Endothelial cell of umbilical vein (primary cell): ENCODE data around the gene APP. TPM values are rescaled to one million over a fixed set of nuclear protein-coding genes. Genes with fewer than 3 reads are reported as not detected.
"Not testable (repeated sequence)": the region's sequence is repeated elsewhere in the genome, so short reads cannot be mapped to it uniquely, and the experiment has no call there.

Source experiments
- BruUV-seq: library from RNA; stranded (reverse); fragments of 400-500 nt; replicated peaks from 2 replicates; lab custom pipeline; 2021; lab: Mats Ljungman, UMichigan
- CTCF ChIA-PET: fragments of 300-600, 350-600 bp; sonication (Branson Sonifier 250); formaldehyde crosslinking; loops from one replicate; lab custom pipeline; 2021; ENCODE audit warnings: antibody characterized with exemption, inconsistent platforms; lab: Charles Lee
- POLR2A ChIA-PET: fragments of 300-600, 350-600 bp; sonication (Branson Sonifier 250); formaldehyde crosslinking; loops from one replicate; lab custom pipeline; 2021; ENCODE audit warnings: antibody characterized with exemption, inconsistent platforms; lab: Charles Lee
- DNase-seq: peaks from one replicate; pipeline ENCODE4 v3.0.0-alpha.2; 2011; ENCODE audit warnings: low read depth, low spot score
- FAIRE-seq: peaks from 2 replicates; lab custom pipeline; 2011; peaks lifted over from hg19 to GRCh38; lab: Jason Lieb, UNC
- H2AFZ ChIP-seq: 2 replicates; pipeline ENCODE4 v1.6.0; 2012; ENCODE audit warnings: low read depth, low read length, control low read depth, inconsistent platforms
- H3K27ac ChIP-seq: 2 replicates; pipeline ENCODE4 v1.5.1; 2011; ENCODE audit warnings: low read depth, mild to moderate bottlenecking, control low read depth, low read length, moderate library complexity; ENCODE audit not compliant: insufficient read depth
- H3K27me3 ChIP-seq, 2 experiments: 2 replicates each; pipeline versions ENCODE4 v1.6.0 to v1.6.1; 2011; ENCODE audit warnings: low read length in 2 of 2, mixed read lengths in 1 of 2; ENCODE audit not compliant: control insufficient read depth in 2 of 2, insufficient read depth in 2 of 2
- H3K36me3 ChIP-seq, 2 experiments: 2 replicates in 1 of 2; 3 replicates in 1 of 2; pipeline ENCODE4 v1.5.1; 2011; ENCODE audit warnings: low read length in 2 of 2, mild to moderate bottlenecking in 1 of 2, moderate library complexity in 1 of 2; ENCODE audit not compliant: control insufficient read depth in 2 of 2, insufficient read depth in 2 of 2; ENCODE audit errors: extremely low read depth in 1 of 2
- H3K4me1 ChIP-seq: 3 replicates; pipeline ENCODE4 v1.5.1; 2011; ENCODE audit warnings: mild to moderate bottlenecking, low read length; ENCODE audit not compliant: control insufficient read depth, insufficient read depth; ENCODE audit errors: extremely low read depth
- H3K4me2 ChIP-seq: 2 replicates; pipeline ENCODE4 v1.6.1; 2011; ENCODE audit warnings: low read length, control low read depth, mixed read lengths; ENCODE audit not compliant: insufficient read depth
- H3K4me3 ChIP-seq, 3 experiments: fragments of 200-600 bp in 1 of 3; sonication (generic), shearing (Covaris generic) in 1 of 3; replicated peaks in 1 of 3; 2 replicates each; pipeline ENCODE4 v1.5.1; 2011 to 2016; ENCODE audit warnings: control low read depth in 3 of 3, low read length in 3 of 3, mild to moderate bottlenecking in 2 of 3, inconsistent platforms in 1 of 3, low read depth in 1 of 3, moderate library complexity in 1 of 3; ENCODE audit not compliant: insufficient read depth in 1 of 3
- H3K79me2 ChIP-seq: 2 replicates; pipeline ENCODE4 v1.6.0; 2012; ENCODE audit warnings: low read length, inconsistent platforms; ENCODE audit not compliant: control insufficient read depth, insufficient read depth
- H3K9ac ChIP-seq: replicated peaks from 2 replicates; pipeline ENCODE3; 2011; ENCODE audit warnings: low read length, control low read depth; ENCODE audit not compliant: insufficient read depth; ENCODE audit errors: extremely low read depth
- H3K9me1 ChIP-seq: replicated peaks from 3 replicates; pipeline ENCODE4 v1.6.0; 2011; ENCODE audit warnings: mild to moderate bottlenecking, low read length; ENCODE audit not compliant: control insufficient read depth, insufficient read depth; ENCODE audit errors: extremely low read depth
- H3K9me3 ChIP-seq: replicated peaks from 2 replicates; pipeline ENCODE4 v1.5.1; 2012; ENCODE audit warnings: low read length, inconsistent platforms; ENCODE audit not compliant: control insufficient read depth, insufficient read depth
- H4K20me1 ChIP-seq: replicated peaks from 2 replicates; pipeline ENCODE3; 2011; ENCODE audit warnings: mild to moderate bottlenecking, low read length; ENCODE audit not compliant: control insufficient read depth, insufficient read depth; ENCODE audit errors: extremely low read depth
- dilution Hi-C: fragments of 300-500 bp; cut with MboI; formaldehyde crosslinking; loops from one replicate; pipeline ENCODE4 v1.15.0; 2019; ENCODE audit warnings: low sequenced_read_pairs; ENCODE audit not compliant: extremely low pct_ligation_motif_present
- intact Hi-C: fragments of 100-400 bp; cut with micrococcal nuclease; formaldehyde crosslinking; loops from one replicate; pipeline ENCODE4 v1.10.0; 2022
- polyA plus RNA-seq, 4 experiments: library from polyadenylated mRNA; depleted of rRNA in 3 of 4; stranded (reverse) in 3 of 4; unstranded in 1 of 4; fragments of >200 nt; gene quantifications; 2 replicates each; pipeline versions ENCODE4 v1.2.1 to v1.2.3, GENCODE V29; 2011 to 2012; ENCODE audit warnings: missing spikeins in 1 of 4
- total RNA-seq: library from RNA; stranded (reverse); gene quantifications from 2 replicates; pipeline ENCODE4 v1.2.3, GENCODE V29; 2021

APP gene
- total and polyA plus RNA-seq, 2 donors (not counting 3 experiments of a cell fraction or from before 2014, with no cell fraction given), result 914 to 928 TPM

- H3K4me3 ChIP-seq, H3K9me3 ChIP-seq, H3K9ac ChIP-seq, H4K20me1 ChIP-seq, H3K9me1 ChIP-seq, H3K27ac ChIP-seq, H3K4me1 ChIP-seq, POLR2A ChIA-PET, H3K27me3 ChIP-seq, H2AFZ ChIP-seq, CTCF ChIA-PET, H3K36me3 ChIP-seq, FAIRE-seq, DNase-seq, H3K4me2 ChIP-seq, BruUV-seq, intact Hi-C loops, dilution Hi-C loops: not testable (repeated sequence)
- peaks cover 78% of the 10 kb centered on the region for H3K79me2 ChIP-seq
These were observed 147.2 kb downstream of the APP start for GRCh38 chr21:26023406-26023805.

DNA sequence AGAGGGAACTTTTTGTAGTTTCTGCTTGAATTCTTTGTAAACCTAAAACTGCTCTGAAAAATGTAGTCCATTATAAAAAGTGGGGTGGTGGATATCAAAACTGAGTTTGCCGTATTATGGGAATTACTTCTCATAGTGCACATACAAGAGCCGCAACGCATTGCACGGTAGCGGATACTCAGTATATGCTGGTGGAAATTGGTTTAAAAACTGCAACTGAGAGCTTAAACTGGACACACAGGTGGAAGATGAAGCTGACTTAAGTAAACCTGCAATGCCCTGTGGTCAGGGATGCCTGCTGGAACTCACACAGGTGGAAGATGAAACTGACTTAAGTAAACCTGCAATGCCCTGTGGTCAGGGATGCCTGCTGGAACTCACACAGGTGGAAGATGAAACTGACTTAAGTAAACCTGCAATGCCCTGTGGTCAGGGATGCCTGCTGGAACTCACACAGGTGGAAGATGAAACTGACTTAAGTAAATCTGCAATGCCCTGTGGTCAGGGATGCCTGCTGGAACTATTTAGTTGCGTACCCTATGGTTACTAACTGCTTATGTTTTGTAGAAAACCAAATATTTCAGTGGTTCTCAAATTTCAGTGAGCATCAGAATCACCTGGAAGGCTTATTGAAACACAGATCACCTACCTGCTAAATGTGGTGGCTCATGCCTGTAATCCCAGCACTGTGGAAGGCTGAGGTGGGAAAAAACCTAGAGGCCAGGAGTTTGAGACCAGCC lies 147.8 kb downstream of the APP start:
- H3K9me1 ChIP-seq, H3K9ac ChIP-seq, H4K20me1 ChIP-seq, H3K4me1 ChIP-seq, H3K27ac ChIP-seq, H3K36me3 ChIP-seq, H3K9me3 ChIP-seq, H2AFZ ChIP-seq, CTCF ChIA-PET, DNase-seq, FAIRE-seq, POLR2A ChIA-PET, H3K4me2 ChIP-seq, H3K4me3 ChIP-seq, intact Hi-C loops, H3K27me3 ChIP-seq, dilution Hi-C loops, BruUV-seq: not testable (repeated sequence)
- H3K79me2 ChIP-seq, result peaks cover 78% of the 10 kb centered on the region
